ENCODE measurements around the gene CHD9. TPM values are rescaled to one million over a fixed set of nuclear protein-coding genes. Genes with fewer than 3 reads are reported as not detected.
"Not testable (repeated sequence)": the region's sequence is repeated elsewhere in the genome, so short reads cannot be mapped to it uniquely, and the experiment has no call there.

The CHD9 gene
- total RNA-seq, 1 donor from 2014 or later: 37.6 TPM

GRCh38 chr16:53150769-53151168, 96.0 kb downstream of the CHD9 start:
- intact Hi-C loops (cut with DNase I): loop anchor here (5.0 kb wide), 1 partner anchor 57 kb away; no protein-coding TSS in a partner anchor
- ATAC-seq (no peak), DNase-seq (ENCODE audit: missing footprints) (no peak)

- intact Hi-C loops (cut with DNase I): loop anchor here (5.0 kb wide), 1 partner anchor 55 kb away; no protein-coding TSS in a partner anchor
- ATAC-seq (peak; percentile 16), DNase-seq (ENCODE audit: missing footprints) (no peak)
Measured at GRCh38 chr16:53152329-53152728, 97.5 kb downstream of the CHD9 start.

- ATAC-seq (no peak), DNase-seq (ENCODE audit: missing footprints) (no peak)
- intact Hi-C loops (cut with DNase I): loop anchor here (5.0 kb wide), 1 partner anchor 54 kb away; no protein-coding TSS in a partner anchor
Measured at GRCh38 chr16:53153130-53153529, 98.3 kb downstream of the CHD9 start.

GRCh38 chr16:53154513-53154912, 99.7 kb downstream of the CHD9 start:
- intact Hi-C loops (cut with DNase I): loop anchor here (5.0 kb wide), 1 partner anchor 53 kb away; no protein-coding TSS in a partner anchor
- DNase-seq (ENCODE audit: missing footprints): no peak
- no peak for ATAC-seq

GRCh38 chr16:53156516-53156915, 101.7 kb downstream of the CHD9 start:
- ATAC-seq: no peak
- intact Hi-C loops (cut with DNase I): no loop called here
- DNase-seq (ENCODE audit: missing footprints): no peak

DNA sequence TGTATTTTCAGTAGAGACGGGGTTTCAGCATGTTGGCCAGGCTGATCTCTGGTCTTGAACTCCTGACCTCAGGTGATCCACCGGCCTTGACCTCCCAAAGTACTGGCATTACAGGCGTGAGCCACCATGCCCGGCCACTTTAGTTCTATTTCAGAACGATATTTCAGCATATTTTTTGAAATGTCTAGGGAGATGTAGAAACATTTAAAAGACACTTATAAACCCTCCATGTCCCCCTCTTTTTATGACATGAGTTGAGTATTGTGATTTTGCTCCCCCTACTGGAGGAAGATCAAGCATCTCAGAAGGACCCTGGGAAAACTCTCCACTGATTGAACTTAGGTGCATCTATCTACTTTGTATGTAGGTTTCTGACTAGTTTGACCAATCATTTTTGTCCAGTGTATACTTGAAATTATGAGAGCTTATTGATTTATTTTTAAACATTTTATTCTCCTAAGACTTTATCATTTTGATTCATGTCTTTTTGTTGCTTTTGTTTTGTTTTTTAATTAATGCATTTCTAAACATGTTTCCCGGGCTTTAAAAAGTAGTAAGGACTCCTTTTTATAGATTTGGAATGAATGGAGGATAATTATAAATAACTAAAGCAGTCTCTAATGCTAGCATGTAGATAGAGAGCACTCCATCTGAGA, 105.1 kb downstream of the CHD9 start:
- intact Hi-C loops (cut with DNase I): loop anchor here (1.0 kb wide), 1 partner anchor 105 kb away; no protein-coding TSS in a partner anchor
- ATAC-seq (peak; percentile 50), DNase-seq (ENCODE audit: missing footprints) (no peak)

DNA sequence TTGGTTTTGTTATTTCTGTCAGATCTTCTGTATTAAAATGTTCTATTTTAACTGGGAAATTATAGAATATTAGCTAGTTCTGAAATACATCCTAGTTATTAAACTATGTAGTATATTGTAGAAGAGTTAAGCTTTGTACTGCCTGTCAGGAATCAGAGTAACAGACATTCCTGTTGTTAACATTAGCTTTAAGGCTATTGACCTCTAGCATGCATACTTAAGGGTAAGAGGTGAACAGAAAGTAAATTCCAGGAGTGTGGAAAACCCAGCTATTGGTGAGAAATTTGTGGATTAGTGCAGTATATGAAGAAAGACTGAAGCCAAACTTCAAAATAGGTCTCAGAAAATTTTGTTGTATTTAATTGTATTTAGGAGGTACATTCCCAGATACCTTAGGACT, 111.3 kb downstream of the CHD9 start:
- DNase-seq (ENCODE audit: missing footprints) (no peak), ATAC-seq (no peak)
- intact Hi-C loops (cut with DNase I): no loop called here

- intact Hi-C loops (cut with DNase I): no loop called here
- ATAC-seq: no peak
- no peak for DNase-seq (ENCODE audit: missing footprints)
Measured at GRCh38 chr16:53168744-53169143, 114.0 kb downstream of the CHD9 start.

DNA sequence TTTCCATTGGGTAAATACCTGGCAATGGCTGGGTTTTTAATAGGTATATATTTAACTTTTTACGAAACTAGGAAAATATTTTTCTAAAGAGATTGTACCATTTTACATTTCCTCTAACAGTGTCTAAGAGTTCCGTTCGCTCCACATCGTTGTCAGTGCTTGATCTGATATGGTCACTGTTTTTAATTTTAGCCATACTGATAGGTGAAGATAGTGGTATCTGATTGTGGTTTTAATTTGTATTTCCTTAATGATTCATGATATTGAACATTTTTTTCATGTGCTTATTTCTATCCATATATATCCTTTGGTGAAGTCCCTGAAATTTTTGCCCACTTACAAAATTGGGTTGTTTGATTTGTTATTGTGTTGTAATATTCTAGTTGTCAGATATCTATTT, 117.7 kb downstream of the CHD9 start:
- DNase-seq (ENCODE audit: missing footprints) (no peak), ATAC-seq (no peak)
- intact Hi-C loops (cut with DNase I): no loop called here

- DNase-seq (ENCODE audit: missing footprints): no peak
- no peak for ATAC-seq
- intact Hi-C loops (cut with DNase I): no loop called here
Measured at GRCh38 chr16:53175118-53175517, 120.3 kb downstream of the CHD9 start.

DNA sequence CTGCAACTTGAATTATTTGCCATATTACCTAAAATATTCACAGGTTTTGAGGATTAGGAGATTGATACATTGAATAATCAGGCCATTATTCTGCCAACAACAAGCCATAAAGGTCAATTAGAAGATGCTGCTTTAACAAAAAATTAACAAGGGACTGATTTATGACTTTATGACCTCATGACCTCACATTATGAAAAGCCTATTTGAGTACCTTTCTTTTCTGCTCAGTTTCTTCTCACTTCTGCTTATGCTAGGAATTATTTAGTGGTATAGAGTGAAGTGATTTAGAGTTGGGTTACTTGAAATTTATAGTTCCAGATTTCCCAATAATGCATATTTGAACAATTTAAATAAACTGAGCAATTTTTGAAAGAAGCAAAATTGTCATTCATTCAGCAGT, 121.6 kb downstream of the CHD9 start:
- intact Hi-C loops (cut with DNase I): no loop called here
- no peak for DNase-seq (ENCODE audit: missing footprints)
- ATAC-seq: no peak

DNA sequence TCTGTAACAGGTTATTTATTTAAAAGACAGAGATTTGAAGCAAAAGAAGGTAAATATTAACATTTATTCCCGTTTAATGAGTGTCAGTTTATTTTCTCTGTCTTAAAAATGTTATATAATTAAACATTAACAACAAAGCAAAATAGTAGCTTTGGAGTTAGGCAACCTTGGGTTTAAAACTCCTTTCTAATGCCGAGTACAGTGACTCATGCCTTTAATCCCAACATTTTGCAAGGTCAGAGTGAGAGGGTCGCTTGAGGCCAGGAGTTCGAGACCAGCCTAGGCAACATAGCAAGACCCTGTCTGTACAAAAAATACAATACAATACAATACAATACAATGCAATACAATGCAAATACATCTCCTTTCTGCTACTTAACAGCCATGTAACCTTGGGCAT, 128.7 kb downstream of the CHD9 start:
- ATAC-seq (no peak), DNase-seq (ENCODE audit: missing footprints) (no peak)
- intact Hi-C loops (cut with DNase I): no loop called here

DNA sequence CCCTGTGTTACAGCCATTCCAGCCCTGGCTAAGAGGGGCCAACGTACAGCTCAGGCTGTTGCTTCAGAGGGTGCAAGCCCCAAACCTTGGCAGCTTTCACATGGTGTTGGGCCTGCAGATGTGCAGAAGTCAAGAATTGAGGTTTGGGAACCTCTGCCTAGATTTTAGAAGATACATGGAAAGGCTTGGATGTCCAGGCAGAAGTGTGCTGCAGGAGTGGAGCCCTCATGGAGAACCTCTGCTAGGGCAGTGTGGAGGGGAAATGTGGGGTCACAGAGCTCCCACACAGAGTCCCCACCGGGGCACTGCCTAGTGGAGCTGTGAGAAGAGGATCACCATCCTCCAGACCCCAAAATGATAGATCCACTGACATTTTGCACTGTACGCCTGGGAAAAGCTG, 130.9 kb downstream of the CHD9 start:
- intact Hi-C loops (cut with DNase I); ATAC-seq; DNase-seq (ENCODE audit: missing footprints): not testable (repeated sequence)

GRCh38 chr16:53187775-53188174, 133.0 kb downstream of the CHD9 start:
- ATAC-seq (no peak), DNase-seq (ENCODE audit: missing footprints) (no peak)
- intact Hi-C loops (cut with DNase I): no loop called here

DNA sequence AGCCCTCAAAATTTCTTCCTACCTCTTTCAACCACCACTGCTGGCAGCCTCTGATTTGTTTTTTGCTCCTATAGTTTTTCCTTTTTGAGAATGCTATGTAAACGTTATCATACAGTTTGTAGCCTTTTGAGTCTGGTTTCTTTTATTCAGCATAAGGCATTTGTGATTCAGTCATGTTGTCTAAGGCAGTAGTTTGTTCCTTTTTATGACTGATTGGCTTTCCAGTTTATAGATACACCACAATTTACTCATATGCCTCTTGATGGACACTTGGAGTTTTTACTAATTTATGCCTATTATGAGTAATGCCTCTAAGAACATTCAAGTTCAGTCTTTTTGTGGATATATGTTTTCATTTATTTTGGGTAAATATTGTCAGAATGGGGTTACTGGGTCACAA, 136.6 kb downstream of the CHD9 start:
- DNase-seq (ENCODE audit: missing footprints) (no peak), ATAC-seq (no peak)
- intact Hi-C loops (cut with DNase I): no loop called here

DNA sequence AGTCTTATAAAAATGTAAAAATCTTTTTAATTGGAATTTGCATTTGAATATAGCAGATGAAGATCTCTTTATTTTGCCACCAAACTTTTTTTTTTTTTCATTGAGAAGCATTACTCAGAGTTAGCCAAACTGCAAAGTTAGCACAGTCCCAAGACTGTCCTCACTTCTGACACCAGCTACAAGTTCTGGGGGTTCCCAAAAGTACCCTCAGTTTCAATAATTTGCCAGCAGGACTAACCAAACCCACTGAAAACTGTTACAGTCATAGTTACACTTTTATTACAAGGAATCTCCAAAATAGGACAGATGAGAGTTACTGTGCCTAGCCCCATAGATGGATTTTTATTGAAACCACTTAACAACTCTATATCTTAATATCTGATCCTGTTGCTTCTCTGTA, 144.1 kb downstream of the CHD9 start:
- DNase-seq (ENCODE audit: missing footprints) (no peak), ATAC-seq (no peak)
- intact Hi-C loops (cut with DNase I): no loop called here

GRCh38 chr16:53201900-53202299, 147.1 kb downstream of the CHD9 start:
- ATAC-seq: no peak
- intact Hi-C loops (cut with DNase I): no loop called here
- no peak for DNase-seq (ENCODE audit: missing footprints)

- intact Hi-C loops (cut with DNase I): no loop called here
- DNase-seq (ENCODE audit: missing footprints) (no peak), ATAC-seq (no peak)
Measured at GRCh38 chr16:53202398-53202797, 147.6 kb downstream of the CHD9 start.

GRCh38 chr16:53207810-53208752, 153.3 kb downstream of the CHD9 start:
- intact Hi-C loops (cut with DNase I): loop anchor here (1.0 to 5.0 kb wide), 3 partner anchors 56 to 153 kb away; no protein-coding TSS in a partner anchor
- peak; percentile 95 for ATAC-seq
- DNase-seq (ENCODE audit: missing footprints): no peak

DNA sequence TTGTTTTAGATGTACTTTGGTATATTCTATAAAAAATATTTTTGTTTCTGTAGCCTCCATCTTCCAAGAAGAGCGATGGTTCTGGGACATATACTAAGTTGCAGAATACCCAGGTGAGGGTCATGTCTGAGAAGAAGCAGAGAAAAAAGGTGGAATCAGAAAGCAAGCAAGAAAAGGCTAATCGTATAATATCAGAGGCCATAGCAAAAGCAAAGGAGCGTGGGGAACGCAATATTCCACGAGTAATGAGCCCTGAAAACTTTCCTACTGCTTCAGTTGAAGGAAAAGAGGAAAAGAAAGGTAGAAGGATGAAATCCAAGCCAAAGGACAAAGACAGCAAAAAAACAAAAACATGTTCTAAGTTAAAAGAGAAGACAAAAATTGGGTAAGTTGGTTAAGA, 154.6 kb downstream of the CHD9 start:
- no peak for ATAC-seq
- no peak for DNase-seq (ENCODE audit: missing footprints)
- intact Hi-C loops (cut with DNase I): loop anchor here (5.0 kb wide), 1 partner anchor 57 kb away; no protein-coding TSS in a partner anchor
